Measurements from ENCODE around the gene F11R.

- TF ChIP-seq POLR2A (IDR thresholded peaks at IDR 0.05) (no peak), CTCF (IDR thresholded peaks at IDR 0.05) (peak in 1 of 3 donors; percentile 25), EP300 (IDR thresholded peaks at IDR 0.05) (no peak)
These were observed 69.4 kb downstream of the F11R start for GRCh38 chr1:160951443-160952128.
